Mesothelial cell of epicardium (in vitro differentiated cells): ENCODE data around the gene AMOTL1. TPM values are rescaled to one million over a fixed set of nuclear protein-coding genes. Genes with fewer than 3 reads are reported as not detected.

Source experiments
- DNase-seq, 2 experiments: peaks; one replicate each; pipeline ENCODE4 v3.0.0; 2021; ENCODE audit warnings: low spot score in 2 of 2; ENCODE audit not compliant: unreplicated experiment in 2 of 2
- H3K27ac Mint-ChIP-seq: 2 replicates; pipeline ENCODE4 v1.8.0; 2021; ENCODE audit warnings: mixed read lengths
- H3K27me3 Mint-ChIP-seq: 2 replicates; pipeline ENCODE4 v1.8.0; 2021; ENCODE audit warnings: low read depth, mixed read lengths
- H3K36me3 Mint-ChIP-seq: 2 replicates; pipeline ENCODE4 v1.8.0; 2021; ENCODE audit warnings: mixed read lengths
- H3K4me1 Mint-ChIP-seq: 2 replicates; pipeline ENCODE4 v1.8.0; 2021; ENCODE audit warnings: mixed read lengths
- H3K4me3 Mint-ChIP-seq: 2 replicates; pipeline ENCODE4 v1.8.0; 2021; ENCODE audit warnings: mild to moderate bottlenecking, moderate library complexity, mixed read lengths
- H3K9me3 Mint-ChIP-seq: 2 replicates; pipeline ENCODE4 v1.8.0; 2021; ENCODE audit warnings: mixed read lengths
- total RNA-seq: library from RNA; stranded (reverse); gene quantifications from 3 replicates; pipeline ENCODE4 v1.2.1, GENCODE V29; 2021
- TF ChIP-seq, protein P1 (sequence below): fragments of 200-600 bp; sonication (generic); IDR thresholded peaks from one replicate; pipeline ENCODE4 v1.5.0; 2021; ENCODE audit warnings: antibody characterized with exemption; ENCODE audit not compliant: unreplicated experiment

The AMOTL1 gene
- total RNA-seq, 1 donor from 2014 or later: 77.8 TPM

DNA sequence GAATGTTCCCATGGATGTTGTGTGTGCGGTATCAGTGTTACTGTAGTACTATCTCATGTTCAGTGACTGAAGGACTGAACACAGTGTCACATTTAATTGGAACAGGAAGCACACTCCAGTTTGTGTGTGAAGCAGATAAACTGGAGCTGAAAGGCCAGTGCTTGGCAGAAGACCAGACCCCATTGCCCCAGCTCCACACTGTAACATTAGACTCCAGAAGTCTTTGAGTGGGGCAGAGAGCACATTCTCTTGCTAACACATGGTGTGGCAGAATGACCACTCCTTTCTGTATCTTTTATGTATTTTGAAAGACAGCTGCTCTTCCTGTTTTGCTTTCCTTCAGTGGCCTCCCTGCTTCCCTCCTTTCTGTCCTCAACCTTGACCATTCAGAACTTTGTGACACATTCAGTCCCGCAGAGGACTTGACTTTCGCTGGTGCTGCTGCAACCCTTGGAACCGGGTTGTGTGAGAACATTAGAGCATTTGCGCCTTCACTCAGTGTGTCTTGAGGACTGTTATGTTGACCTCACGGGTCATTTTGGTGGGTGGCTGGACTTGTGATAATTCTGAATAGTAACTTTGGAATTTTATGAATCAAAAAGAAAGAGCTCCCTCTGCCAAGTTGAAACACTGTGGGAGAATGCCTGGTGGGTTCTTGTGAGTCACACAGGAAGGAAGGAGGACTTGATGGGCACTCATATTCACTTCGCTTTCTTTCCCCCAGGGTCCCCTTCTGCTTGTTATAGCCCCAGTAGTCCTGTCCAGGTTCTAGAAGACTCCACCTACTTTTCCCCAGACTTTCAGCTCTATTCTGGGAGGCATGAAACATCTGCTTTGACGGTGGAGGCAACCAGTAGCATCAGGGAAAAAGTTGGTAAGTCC, 26.4 kb downstream of the AMOTL1 start:
- no peaks in the 10 kb centered on the region for H3K9me3 Mint-ChIP-seq
- TF ChIP-seq, protein P1, sequence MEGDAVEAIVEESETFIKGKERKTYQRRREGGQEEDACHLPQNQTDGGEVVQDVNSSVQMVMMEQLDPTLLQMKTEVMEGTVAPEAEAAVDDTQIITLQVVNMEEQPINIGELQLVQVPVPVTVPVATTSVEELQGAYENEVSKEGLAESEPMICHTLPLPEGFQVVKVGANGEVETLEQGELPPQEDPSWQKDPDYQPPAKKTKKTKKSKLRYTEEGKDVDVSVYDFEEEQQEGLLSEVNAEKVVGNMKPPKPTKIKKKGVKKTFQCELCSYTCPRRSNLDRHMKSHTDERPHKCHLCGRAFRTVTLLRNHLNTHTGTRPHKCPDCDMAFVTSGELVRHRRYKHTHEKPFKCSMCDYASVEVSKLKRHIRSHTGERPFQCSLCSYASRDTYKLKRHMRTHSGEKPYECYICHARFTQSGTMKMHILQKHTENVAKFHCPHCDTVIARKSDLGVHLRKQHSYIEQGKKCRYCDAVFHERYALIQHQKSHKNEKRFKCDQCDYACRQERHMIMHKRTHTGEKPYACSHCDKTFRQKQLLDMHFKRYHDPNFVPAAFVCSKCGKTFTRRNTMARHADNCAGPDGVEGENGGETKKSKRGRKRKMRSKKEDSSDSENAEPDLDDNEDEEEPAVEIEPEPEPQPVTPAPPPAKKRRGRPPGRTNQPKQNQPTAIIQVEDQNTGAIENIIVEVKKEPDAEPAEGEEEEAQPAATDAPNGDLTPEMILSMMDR: no peak
- H3K27me3 Mint-ChIP-seq: no peaks in the 10 kb centered on the region
- peaks cover 30% of the 10 kb centered on the region for H3K4me1 Mint-ChIP-seq
- H3K36me3 Mint-ChIP-seq: peaks cover 3% of the 10 kb centered on the region
- peak overlapping the region; percentile 81 for H3K27ac Mint-ChIP-seq
- no peak overlapping the region for H3K4me3 Mint-ChIP-seq
- no peak for DNase-seq

DNA sequence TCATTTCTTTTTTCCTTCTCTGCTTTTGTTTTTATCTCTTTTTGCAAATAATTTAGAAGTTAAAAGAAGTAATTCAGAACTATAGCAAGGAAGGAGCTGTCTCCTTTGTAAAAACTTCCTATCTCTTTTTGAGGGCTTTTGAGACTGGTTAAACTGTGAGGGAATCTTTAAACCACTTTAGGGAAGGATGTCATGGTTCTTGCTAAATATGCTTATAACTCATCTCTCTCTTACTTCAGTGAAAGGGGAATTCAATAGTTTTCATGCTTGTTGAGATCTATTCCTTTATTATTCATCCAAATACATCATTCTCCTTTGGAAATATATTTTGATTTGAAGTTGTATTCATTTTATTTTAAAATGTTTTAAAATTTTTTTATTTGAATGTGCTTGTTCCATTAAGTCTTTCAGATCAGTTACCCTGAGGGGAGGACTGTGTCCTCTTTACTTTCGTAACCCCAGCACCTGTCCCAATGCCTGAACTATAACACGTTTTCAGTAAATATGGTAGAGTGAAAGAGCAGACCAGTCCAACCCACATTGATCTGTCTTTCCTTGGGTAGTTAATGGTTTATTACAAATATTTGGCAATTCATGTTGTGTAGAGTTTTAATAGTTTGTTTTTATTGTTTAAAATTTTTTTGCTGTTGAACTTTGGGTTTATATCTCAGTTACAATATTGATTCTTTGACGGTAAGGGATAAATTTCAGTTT, 27.5 kb downstream of the AMOTL1 start:
- Mint-ChIP-seq H3K4me3 (no peak overlapping the region), H3K4me1 (peaks cover 20% of the 10 kb centered on the region), H3K27me3 (no peaks in the 10 kb centered on the region), H3K9me3 (no peaks in the 10 kb centered on the region), H3K36me3 (peaks cover 7% of the 10 kb centered on the region), H3K27ac (no peak overlapping the region)
- TF ChIP-seq, protein P1: no peak
- no peak for DNase-seq

DNA sequence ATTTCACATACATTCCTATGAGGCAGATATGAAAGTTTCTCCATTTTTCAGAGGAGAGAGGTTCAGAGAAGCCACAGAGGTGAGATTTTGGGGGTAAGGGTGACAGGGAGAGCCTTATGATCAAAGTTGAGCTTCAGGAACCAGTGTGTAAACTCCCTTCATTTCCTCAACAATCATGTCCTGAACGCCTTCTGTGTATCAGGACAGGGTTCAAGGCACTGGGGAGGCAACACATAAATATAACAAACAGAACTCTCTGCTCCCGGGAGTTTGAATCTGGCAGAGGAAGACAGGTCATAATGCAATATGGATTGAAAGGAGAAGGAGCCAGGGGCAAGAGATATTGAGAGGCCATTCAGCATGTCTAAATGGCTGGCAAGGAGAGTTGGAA, 28.0 kb downstream of the AMOTL1 start:
- DNase-seq: no peak
- Mint-ChIP-seq H3K9me3 (no peaks in the 10 kb centered on the region), H3K4me1 (peaks cover 16% of the 10 kb centered on the region), H3K27ac (no peak overlapping the region), H3K36me3 (peaks cover 12% of the 10 kb centered on the region), H3K4me3 (no peak overlapping the region), H3K27me3 (no peaks in the 10 kb centered on the region)
- TF ChIP-seq, protein P1: no peak

DNA sequence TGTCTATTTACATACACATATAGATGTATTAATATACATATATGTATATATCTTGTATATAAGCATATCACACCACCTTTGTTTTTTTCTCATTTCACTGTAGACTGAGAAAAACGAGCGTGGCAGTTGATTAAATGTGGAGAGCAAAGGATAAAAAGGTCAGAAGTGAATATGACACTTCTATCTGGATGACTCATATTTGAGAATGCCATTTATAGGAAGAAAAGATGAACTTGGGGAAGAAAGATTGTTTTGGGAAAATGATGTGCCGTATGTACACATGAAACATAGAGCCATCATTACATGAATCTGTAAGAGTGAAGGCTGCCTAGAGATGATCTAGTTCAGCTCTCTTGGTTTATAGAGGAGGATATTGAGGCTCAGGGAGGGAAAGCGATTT, 28.7 kb downstream of the AMOTL1 start:
- H3K36me3 Mint-ChIP-seq: peaks cover 17% of the 10 kb centered on the region
- no peak for DNase-seq
- no peak overlapping the region for H3K4me3 Mint-ChIP-seq
- TF ChIP-seq, protein P1: no peak
- H3K27ac Mint-ChIP-seq: no peak overlapping the region
- no peaks in the 10 kb centered on the region for H3K9me3 Mint-ChIP-seq
- no peaks in the 10 kb centered on the region for H3K27me3 Mint-ChIP-seq
- peaks cover 16% of the 10 kb centered on the region for H3K4me1 Mint-ChIP-seq

DNA sequence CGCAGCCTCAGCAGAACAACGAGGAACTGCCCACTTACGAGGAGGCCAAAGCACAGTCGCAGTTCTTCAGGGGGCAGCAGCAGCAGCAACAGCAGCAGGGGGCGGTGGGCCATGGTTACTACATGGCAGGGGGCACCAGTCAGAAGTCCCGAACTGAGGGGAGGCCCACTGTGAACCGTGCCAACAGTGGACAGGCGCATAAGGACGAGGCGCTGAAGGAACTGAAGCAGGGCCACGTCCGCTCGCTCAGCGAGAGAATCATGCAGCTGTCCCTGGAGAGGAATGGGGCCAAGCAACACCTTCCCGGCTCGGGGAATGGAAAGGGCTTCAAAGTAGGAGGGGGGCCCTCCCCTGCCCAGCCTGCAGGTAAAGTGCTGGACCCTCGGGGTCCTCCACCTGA, 31.6 kb downstream of the AMOTL1 start:
- H3K27ac Mint-ChIP-seq: no peak overlapping the region
- no peak overlapping the region for H3K4me3 Mint-ChIP-seq
- H3K9me3 Mint-ChIP-seq: no peaks in the 10 kb centered on the region
- H3K4me1 Mint-ChIP-seq: peaks cover 6% of the 10 kb centered on the region
- peaks cover 28% of the 10 kb centered on the region for H3K36me3 Mint-ChIP-seq
- TF ChIP-seq, protein P1: no peak
- DNase-seq: no peak
- no peaks in the 10 kb centered on the region for H3K27me3 Mint-ChIP-seq
